GM12873 (cell line): ENCODE data around the gene GRIFIN.

Source experiments
- CTCF ChIP-seq: IDR thresholded peaks from 2 replicates; pipeline ENCODE4 v1.5.1; 2012; ENCODE audit warnings: low read depth, mild to moderate bottlenecking, moderate library complexity, low read length, control low read depth; ENCODE audit not compliant: insufficient read depth; ENCODE audit errors: missing control alignments

GRIFIN gene

GRCh38 chr7:2476298-2476697, at the start of gene GRIFIN:
TSS of gene GRIFIN (minus strand) at chr7:2476398. CDS start at chr7:2476383, 15 bp downstream.
- no peak for TF ChIP-seq CTCF

DNA sequence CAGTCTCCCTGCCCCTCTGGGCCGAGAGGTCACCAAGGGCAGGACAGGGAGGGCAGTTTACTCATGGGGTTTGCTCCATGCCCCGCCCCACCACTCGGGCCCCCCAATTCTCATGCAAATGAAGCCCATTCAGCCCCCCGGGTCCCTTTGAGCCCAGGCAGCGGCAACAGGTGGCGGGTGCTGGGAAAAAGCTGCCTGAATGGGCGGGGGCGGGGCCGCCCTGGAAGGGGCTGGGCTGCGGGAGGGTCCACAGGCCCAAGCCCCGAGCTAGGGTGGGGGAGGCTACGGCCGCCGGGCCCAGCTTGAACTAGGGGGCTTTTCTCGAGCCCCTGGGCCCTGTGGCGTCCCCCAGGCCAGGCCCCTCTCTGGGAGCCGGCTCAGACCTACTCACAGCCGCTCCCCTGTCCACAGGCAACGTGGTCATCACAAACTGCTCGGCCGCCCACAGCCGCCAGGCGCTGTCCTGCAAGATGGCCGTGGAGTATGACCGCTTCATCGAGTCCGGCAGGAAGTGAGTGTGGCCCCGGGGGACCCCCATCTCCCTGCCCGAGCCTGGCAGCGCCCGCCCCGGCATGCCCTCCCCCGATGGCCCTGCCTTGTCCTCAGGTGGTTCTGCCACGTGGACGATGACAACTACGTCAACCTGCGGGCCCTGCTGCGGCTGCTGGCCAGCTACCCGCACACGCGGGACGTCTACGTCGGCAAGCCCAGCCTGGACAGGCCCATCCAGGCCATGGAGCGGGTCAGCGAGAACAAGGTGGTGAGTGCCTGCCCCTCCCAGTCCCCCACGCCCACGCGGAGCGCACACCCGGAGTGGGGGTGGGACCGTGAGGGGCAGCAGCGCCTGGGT, 48.8 kb upstream of the GRIFIN start:
- TF ChIP-seq CTCF: no peak

- TF ChIP-seq CTCF: no peak
These were observed 48.0 kb upstream of the GRIFIN start for GRCh38 chr7:2523941-2524807.

DNA sequence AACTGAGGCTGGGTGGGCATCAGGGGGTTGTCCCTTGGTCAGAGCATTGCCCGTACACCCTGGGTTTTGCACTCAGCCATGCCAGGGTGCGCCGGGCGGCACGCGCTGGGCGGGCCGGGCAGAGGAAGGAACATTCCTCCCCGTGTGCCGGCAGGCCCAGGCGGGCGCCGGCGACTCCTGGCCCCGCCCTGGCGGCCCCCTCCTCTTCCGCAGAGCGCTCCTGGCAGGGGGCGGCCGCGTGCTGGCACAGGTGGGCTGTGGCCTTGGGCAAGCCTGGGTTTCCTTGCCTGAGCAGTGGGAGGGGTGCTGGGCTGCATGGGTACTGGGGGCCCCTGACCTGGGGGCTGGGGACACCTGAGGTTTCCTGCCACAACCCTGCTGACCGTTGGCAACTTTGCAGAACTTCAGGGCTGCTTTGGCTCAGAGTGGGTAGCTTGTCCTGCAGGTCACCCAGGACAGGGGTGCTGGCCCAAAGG, 47.3 kb upstream of the GRIFIN start:
- TF ChIP-seq CTCF: no peak

DNA sequence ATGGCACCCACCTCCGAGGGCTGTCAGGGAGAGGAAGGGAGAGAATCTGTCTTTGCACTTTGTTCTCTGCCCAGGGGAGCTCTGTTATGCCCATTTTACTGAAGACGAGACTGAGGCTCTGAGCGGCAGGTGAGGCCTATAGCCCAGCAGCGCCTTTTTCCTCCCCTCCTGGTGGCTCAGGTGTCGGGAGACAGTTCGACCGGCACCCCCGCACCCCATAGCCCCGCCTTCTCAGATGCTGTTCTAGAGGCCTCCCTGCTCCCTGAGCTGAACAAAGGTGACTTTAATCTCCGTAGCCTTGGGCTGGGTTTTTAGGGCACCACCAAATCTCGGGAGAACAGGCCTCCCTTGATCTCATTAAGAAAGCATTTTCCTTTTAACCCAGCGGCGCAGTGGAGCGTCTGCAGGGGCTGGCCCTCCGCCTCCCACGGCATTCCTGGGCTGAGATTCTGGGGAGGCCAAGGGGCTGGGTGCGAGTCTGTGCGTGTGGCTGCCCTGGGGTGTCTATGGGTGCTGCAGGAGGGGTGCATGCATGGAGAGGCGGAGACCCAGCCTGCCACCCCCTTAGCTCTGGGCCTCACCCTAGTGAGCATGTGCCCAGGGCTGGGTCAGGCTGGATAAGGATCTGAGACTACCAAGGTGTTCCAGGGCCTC, 46.7 kb upstream of the GRIFIN start:
- TF ChIP-seq CTCF: no peak

GRCh38 chr7:2521952-2522591, 45.9 kb upstream of the GRIFIN start:
- TF ChIP-seq CTCF: no peak
